HuH-7.5 (cell line): ENCODE measurements around the gene TYK2.
"Not testable (repeated sequence)": the region's sequence is repeated elsewhere in the genome, so short reads cannot be mapped to it uniquely, and the experiment has no call there.

ENCODE experiments used
- DNase-seq: peaks from one replicate; pipeline ENCODE4 v3.0.0; 2011; ENCODE audit warnings: low spot score

The TYK2 gene

GRCh38 chr19:10408511-10409283 lies 28.3 kb upstream of the TYK2 start:
- no peak for DNase-seq

GRCh38 chr19:10407096-10407495 lies 26.7 kb upstream of the TYK2 start:
- DNase-seq = no peak

DNA sequence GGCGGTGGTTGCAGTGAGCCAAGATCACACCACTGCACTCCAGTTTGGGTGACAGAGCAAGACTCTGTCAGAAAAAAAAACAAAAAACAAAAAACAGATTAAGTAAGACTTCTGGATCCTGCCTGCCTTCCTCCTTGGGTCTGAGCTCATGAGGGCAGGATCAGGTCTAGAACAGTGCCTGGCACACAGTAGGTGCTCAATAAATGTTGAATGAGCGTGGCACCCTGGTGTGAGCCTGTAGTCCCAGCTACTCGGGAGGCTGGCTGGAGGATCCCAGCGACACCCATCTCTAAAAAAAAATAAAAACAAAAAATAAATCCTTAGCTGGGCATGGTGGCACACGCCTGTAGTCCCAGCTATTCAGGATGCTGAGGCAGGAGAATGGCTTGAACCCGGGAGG lies 25.8 kb upstream of the TYK2 start:
- DNase-seq = no peak

GRCh38 chr19:10404888-10405820 lies 24.8 kb upstream of the TYK2 start:
- no peak for DNase-seq

- DNase-seq = peak; percentile 99
Measured at GRCh38 chr19:10403137-10404021, 23.0 kb upstream of the TYK2 start, which contains the start of gene CDC37. Gene CDC37, minus strand, starts transcription at chr19:10403542. Its CDS starts 63 bp downstream, at chr19:10403479.

DNA sequence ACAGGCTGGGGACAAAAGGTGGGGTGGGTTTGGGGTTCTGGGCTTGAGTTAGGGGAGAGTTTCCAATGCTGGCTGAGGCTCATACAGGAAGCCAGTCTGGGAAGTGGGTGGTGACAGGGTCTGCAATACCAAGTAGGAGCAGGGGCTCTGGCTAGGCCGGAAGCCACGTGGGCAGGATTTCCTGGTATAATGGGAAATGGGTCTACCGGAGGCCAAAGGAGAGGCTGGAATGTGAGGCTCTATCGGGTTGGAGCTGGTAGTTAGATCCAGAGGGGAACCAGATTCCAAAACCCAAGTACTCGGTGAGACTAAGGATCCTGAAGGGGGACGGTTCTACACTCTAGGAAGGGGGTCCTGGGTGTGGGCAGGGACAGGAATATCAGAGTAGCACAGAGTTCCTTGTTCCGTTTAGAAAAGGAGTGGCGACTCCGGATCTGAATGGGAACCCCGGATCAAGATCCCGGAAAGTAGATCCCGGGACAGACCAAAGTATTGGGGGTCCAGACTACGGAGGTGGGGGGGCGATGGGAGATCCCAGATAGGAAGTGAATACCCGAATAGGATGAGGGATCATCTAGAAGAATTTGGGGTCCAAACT lies 22.2 kb upstream of the TYK2 start:
- no peak for DNase-seq

DNA sequence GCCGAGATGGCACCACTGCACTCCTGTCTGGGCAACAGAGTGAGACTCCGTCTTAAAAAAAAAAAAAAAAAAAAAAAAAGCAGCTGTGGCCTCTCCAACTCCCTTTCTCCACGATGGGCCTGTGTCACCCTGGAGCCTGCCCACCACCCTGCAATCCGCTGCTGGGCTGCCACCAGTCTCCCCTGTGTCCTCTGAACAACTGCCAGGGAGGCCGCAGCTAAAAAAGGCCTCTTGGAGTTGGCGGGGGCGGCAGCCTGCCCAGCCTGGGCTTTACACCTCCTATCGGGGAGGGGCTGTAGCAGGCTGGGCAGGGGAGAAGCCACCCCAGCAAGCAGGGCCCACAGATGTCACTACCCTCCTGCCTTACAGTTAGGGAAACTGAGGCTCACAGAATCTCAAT lies 19.5 kb upstream of the TYK2 start:
- no peak for DNase-seq

GRCh38 chr19:10399340-10399739 lies 19.0 kb upstream of the TYK2 start:
- not testable (repeated sequence) for DNase-seq

- no peak for DNase-seq
Measured at GRCh38 chr19:10398819-10399218, 18.4 kb upstream of the TYK2 start.

- DNase-seq = no peak
Measured at GRCh38 chr19:10395917-10396316, 15.5 kb upstream of the TYK2 start.

DNA sequence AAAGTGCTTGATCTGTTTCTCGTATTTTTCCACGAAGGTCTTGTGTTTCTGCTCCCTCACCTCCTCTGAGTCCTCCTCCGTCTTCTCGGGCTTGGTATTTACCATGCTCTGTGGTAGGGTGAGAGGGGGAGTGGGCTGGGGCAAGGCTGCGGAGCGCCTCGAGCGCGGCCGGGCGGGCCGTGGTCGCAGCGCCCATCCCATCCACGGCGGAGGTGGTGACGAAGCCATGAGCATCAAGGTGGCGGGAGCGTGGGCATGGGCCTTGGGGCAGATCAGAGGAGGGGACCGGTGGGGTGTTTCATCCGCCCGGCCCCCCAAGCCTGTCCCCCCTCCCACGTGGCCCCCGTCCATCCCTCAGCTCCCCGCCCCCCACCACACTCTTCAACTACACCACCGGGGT lies 15.1 kb upstream of the TYK2 start:
- DNase-seq = no peak

DNA sequence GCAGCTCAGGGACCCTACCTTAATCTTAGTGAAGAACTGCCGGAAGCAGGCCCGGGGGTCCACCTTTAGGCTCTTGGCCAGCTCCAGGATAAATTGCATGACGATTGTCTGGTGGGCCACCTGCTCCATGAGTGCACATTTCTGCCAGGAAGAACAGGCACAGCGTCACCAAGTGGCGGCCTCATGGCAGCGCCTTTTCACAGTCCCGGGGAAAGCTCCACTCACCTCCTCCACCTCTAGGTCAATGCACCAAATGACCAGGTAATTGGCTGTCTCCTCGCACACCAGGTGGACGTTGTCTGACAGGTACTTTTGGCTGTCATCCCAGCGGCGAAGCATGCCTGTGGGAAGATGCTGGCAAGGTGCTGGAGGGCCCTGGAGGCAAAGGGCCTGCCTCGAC lies 14.6 kb upstream of the TYK2 start:
- DNase-seq = no peak

GRCh38 chr19:10393137-10393536 lies 12.8 kb upstream of the TYK2 start:
- no peak for DNase-seq

DNA sequence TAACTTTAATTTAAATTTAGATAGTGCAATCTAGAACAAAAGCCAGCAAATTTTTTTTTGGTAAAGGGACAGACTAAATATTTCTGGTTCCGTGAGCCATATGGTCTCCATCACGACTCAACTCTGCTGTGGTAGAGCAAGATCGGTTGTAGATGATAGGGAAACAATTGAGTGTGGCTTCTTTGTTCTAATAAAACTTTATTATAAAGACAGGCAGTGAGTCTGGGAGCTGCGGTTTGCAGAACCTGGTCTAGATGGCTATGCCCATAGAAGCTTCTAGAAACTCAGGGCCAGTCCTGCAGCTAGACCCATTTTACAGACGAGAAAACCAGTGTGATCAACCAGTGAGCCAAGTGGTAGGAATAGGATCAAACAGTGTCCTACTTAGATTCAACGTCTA lies 11.7 kb upstream of the TYK2 start:
- DNase-seq = no peak

DNA sequence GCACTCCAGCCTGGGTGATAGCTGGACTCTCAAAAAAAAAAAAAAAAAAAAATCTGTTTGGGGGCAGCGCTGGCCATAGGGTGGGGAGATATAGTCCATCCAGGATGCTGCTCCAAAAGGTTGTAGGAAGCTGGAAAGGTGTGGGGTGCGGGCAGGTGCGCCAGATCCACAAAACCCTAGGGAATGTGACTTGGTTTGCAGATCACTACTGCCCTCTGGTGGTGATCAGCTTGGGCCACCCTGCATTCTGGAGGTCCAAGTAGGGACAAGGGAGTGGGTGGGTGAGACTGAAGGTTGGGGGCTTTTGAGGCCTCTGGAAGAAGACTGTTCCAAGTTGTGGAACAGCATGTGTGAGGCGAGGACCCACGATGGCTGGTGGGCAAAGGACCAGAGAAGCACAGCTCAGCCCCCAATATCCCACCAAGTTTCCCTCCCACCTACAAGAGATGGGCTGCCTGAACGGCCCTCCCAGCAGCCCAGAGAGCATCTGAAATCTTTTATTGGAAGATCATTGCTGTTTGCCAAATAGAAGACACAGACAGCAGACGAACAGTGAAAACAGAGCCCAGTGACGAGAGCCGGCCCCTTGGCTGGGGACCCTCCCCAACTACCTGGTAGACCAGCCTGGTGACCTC lies 10.4 kb upstream of the TYK2 start:
- DNase-seq = peak; percentile 90

DNA sequence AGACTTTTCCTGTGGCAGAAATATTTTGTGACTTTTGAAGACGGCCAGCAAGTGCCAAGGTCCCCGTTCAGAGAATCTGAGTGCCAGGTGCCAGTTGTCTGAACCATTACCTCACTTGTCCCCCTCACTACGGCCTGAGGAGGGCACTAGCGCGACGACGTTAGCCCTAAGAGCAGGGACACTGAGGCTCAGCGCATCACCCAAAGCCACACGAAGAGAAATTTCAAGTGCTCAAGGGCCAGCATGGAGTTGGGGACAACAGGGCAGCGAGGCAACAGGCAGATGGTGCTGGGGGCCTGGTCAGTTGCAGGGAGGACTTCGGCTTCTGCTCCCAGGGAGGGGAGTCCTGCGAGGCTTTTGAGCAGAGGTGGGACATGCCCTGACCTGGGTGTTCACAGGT lies 9.5 kb upstream of the TYK2 start:
- no peak for DNase-seq

DNA sequence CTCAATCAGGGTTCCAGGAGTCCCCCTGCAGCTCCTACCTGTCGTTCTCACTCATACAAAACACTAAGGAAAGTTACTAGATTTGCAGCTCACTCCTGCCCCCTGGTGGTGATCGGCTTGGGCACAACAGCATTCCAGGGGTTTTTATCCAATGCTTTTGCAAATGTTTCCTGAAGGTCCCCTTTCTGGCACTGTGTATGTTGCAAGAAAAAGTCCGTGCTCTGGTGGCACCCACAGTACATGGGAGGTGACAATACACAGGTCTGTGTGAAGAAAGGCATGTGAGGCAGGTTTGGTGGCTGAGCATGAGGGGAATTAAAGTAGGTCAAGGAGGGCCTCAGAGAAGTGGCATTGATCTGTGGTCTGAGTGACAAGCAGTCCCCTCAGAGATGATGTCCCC lies 8.6 kb upstream of the TYK2 start:
- DNase-seq = peak; percentile 81

- DNase-seq = no peak
Measured at GRCh38 chr19:10384580-10384979, 4.2 kb upstream of the TYK2 start.

DNA sequence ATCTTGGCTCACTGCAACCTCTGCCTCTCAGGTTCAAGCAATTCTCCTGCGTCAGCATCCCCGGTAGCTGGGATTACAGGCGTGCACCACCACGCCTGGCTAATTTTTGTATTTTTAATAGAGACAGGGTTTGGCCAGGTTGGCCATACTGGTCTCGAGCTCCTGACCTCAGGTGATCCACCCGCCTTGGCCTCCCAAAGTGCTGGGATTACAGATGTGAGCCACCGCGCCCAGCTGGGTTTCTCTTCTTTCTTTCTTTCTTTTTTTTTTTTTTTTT lies 2.8 kb upstream of the TYK2 start:
- not testable (repeated sequence) for DNase-seq

DNA sequence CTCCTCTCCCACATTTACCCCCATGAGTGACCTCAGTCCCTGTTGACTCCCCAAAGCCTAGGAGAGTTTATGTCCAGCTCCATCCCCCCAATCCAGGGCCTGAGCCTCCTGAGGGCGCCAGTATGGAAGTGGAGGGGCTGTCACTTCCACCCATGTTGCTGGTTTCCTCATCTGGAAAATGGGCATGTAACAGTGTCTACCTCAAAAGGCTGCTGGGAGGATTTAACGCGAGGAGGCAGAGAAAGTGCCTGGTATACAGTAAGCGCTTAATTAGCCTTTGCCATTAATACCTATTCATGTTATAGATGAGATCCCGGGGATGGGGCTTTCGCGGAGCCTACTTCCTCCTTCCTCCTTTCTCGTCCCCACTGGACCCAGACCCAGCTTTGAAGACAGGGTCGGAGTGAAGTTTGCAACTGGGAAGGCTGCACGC lies 476 bp downstream of the TYK2 start:
- DNase-seq = no peak

DNA sequence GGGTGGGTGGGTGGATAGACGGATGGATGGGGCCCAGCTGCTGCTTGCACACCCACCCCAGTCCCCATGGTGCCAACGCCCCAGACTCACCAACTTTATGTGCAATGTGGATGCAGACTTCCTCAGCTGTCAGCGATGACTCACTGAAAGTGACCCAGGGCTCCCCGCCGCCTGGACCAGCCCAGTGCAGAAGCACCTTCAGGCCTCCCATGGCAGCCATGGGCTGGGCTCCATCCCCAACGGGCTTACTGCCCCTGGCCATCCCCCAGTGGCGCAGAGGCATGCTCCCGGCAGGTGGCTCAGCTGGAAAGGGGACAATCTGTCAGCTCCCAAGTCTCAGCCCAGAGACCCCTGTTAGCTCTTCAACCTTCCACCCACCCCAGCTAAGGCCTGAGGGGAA lies 2.2 kb downstream of the TYK2 start:
- no peak for DNase-seq
